ENCODE data around the gene ADAMTS7. TPM values are rescaled to one million over a fixed set of nuclear protein-coding genes. Genes with fewer than 3 reads are reported as not detected.
"Not testable (repeated sequence)": the region's sequence is repeated elsewhere in the genome, so short reads cannot be mapped to it uniquely, and the experiment has no call there.

The ADAMTS7 gene
- polyA plus RNA-seq, 2 donors, result 0.45 to 0.63 TPM

DNA sequence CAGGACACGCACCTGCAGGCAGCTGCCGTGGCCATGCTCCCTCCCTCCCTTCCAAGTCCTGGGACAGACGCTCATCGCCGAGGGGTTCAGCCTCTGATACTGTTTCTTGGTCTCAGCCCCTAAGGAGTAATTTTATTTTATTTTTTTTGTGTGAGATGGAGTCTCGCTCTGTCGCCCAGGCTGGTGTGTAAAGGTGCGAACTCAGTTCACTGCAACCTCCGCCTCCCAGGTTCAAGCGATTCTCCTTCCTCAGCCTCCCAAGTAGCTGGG is 53.7 kb downstream of the ADAMTS7 start:
- Histone ChIP-seq H3K4me3 (ENCODE audit: low read depth in 1 of 2, low read length in 2 of 2) (no peak overlapping the region), H3K27me3 (ENCODE audit: control insufficient read depth in 1 of 2, insufficient read depth in 2 of 2, low read length in 2 of 2) (no peaks in the 10 kb centered on the region), H3K27ac (ENCODE audit: low read depth in 2 of 2, low read length in 1 of 2) (peak overlapping the region; percentile 65 to 80), H3K4me1 (ENCODE audit: control insufficient read depth in 2 of 2, insufficient read depth in 2 of 2, low read length in 1 of 2) (peaks cover 0 to 7% of the 10 kb centered on the region in 2 donors), H3K9me3 (ENCODE audit: control insufficient read depth in 2 of 2, insufficient read depth in 1 of 2, low read depth in 1 of 2, low read length in 1 of 2) (no peaks in the 10 kb centered on the region), H3K36me3 (ENCODE audit: control insufficient read depth in 2 of 2, insufficient read depth in 2 of 2, low read length in 1 of 2) (no peaks in the 10 kb centered on the region)
- WGBS, 2 donors, result 90 to 94% methylated on average over 10 of the region's 10 CpGs

GRCh38 chr15:78756781-78757635 is 54.3 kb downstream of the ADAMTS7 start:
- H3K27me3 ChIP-seq (ENCODE audit: control insufficient read depth in 1 of 2, insufficient read depth in 2 of 2, low read length in 2 of 2); H3K4me3 ChIP-seq (ENCODE audit: low read depth in 1 of 2, low read length in 2 of 2); H3K4me1 ChIP-seq (ENCODE audit: control insufficient read depth in 2 of 2, insufficient read depth in 2 of 2, low read length in 1 of 2); H3K9me3 ChIP-seq (ENCODE audit: control insufficient read depth in 2 of 2, insufficient read depth in 1 of 2, low read depth in 1 of 2, low read length in 1 of 2); H3K36me3 ChIP-seq (ENCODE audit: control insufficient read depth in 2 of 2, insufficient read depth in 2 of 2, low read length in 1 of 2): not testable (repeated sequence)
- peak overlapping the region; percentile 80 to 92 for H3K27ac ChIP-seq (ENCODE audit: low read depth in 2 of 2, low read length in 1 of 2)
- 31 to 53% methylated on average over 23 to 24 of the region's 25 CpGs for WGBS, 2 donors

- not testable (repeated sequence) for H3K9me3 ChIP-seq (ENCODE audit: control insufficient read depth in 2 of 2, insufficient read depth in 1 of 2, low read depth in 1 of 2, low read length in 1 of 2); H3K27me3 ChIP-seq (ENCODE audit: control insufficient read depth in 1 of 2, insufficient read depth in 2 of 2, low read length in 2 of 2); H3K4me1 ChIP-seq (ENCODE audit: control insufficient read depth in 2 of 2, insufficient read depth in 2 of 2, low read length in 1 of 2); H3K36me3 ChIP-seq (ENCODE audit: control insufficient read depth in 2 of 2, insufficient read depth in 2 of 2, low read length in 1 of 2); H3K4me3 ChIP-seq (ENCODE audit: low read depth in 1 of 2, low read length in 2 of 2)
- 45 to 60% methylated on average over 13 of the region's 13 CpGs for whole genome bisulfite sequencing, 2 donors
- peak overlapping the region in 1 of 2 donors; percentile 13 for H3K27ac ChIP-seq (ENCODE audit: low read depth in 2 of 2, low read length in 1 of 2)
Observed at GRCh38 chr15:78755900-78756591, 55.2 kb downstream of the ADAMTS7 start.

DNA sequence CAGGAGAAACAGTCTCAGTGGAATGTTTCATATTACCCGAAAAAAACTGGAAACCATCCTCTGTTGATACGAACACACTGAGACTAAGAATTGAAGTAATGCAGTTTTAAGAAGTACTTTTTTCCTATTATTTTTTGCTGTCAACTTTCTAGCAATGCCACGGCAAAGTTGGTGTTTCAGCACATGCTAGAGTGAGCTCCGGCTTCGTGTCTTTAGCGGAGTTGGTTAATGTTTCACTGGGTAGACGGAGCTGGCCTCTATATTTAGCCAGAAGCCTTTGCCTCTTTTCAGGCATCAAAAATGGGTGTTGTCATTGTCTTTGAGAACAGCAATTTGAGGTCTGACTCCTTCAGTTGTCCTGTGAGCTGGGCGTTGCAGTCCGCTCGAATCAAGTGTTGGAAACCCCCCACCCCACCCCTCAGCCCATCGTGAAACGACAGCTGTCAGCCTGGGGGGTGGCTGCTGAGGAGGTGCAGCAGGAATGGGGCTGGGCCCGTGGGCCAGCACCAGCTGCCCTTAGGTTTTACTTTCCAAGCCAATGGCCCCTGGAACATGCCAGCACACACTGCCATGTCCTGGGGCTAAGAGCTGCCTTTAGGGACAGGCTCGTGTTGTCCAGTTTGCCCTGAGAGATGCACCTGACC is 56.5 kb downstream of the ADAMTS7 start:
- not testable (repeated sequence) for H3K9me3 ChIP-seq (ENCODE audit: control insufficient read depth in 2 of 2, insufficient read depth in 1 of 2, low read depth in 1 of 2, low read length in 1 of 2); H3K27ac ChIP-seq (ENCODE audit: low read depth in 2 of 2, low read length in 1 of 2); H3K36me3 ChIP-seq (ENCODE audit: control insufficient read depth in 2 of 2, insufficient read depth in 2 of 2, low read length in 1 of 2); H3K4me3 ChIP-seq (ENCODE audit: low read depth in 1 of 2, low read length in 2 of 2); H3K27me3 ChIP-seq (ENCODE audit: control insufficient read depth in 1 of 2, insufficient read depth in 2 of 2, low read length in 2 of 2); H3K4me1 ChIP-seq (ENCODE audit: control insufficient read depth in 2 of 2, insufficient read depth in 2 of 2, low read length in 1 of 2)
- 69 to 76% methylated on average over 13 to 14 of the region's 14 CpGs for WGBS, 2 donors

DNA sequence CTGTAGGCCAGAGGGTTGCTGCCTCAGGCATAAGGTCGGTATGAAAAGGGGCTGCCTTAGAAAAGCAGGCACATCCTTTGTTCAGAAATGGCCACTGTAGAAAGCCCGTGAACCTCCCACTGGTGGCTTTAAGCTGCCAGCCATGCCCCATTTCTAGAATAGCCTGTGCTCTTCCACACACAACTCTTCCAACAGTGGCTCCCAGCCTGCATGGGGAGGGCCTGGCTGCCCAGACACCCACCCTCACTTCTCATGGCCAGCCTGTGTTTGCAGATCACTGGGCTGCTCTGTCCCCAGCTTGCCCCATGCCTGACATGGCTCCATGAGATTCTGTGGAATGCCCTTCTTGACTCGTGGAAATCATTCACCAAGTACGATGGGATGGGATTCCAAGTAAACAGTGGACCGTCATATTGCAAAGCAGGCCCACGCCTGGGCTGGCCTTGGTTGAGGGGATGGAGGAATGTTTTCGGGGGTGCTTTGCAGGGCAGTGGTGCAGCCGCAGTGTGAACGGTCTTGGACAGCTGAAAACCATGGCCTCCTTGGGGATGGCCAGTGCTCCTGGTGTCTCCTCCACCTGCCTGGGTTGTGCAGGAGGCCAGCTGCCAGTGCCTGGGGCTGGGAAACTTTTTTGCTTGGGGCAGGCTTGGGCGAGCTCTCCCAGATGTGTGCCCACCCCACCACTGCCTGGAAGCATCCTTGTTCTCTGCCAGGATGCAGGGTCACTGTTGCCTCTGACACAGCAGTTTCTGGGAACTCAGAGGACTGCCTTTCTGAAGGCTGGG is 57.3 kb downstream of the ADAMTS7 start:
- 89% methylated on average over 8 to 10 of the region's 10 CpGs for WGBS, 2 donors
- not testable (repeated sequence) for H3K36me3 ChIP-seq (ENCODE audit: control insufficient read depth in 2 of 2, insufficient read depth in 2 of 2, low read length in 1 of 2); H3K4me1 ChIP-seq (ENCODE audit: control insufficient read depth in 2 of 2, insufficient read depth in 2 of 2, low read length in 1 of 2); H3K27ac ChIP-seq (ENCODE audit: low read depth in 2 of 2, low read length in 1 of 2); H3K4me3 ChIP-seq (ENCODE audit: low read depth in 1 of 2, low read length in 2 of 2); H3K27me3 ChIP-seq (ENCODE audit: control insufficient read depth in 1 of 2, insufficient read depth in 2 of 2, low read length in 2 of 2); H3K9me3 ChIP-seq (ENCODE audit: control insufficient read depth in 2 of 2, insufficient read depth in 1 of 2, low read depth in 1 of 2, low read length in 1 of 2)

- H3K27ac ChIP-seq (ENCODE audit: low read depth in 2 of 2, low read length in 1 of 2); H3K27me3 ChIP-seq (ENCODE audit: control insufficient read depth in 1 of 2, insufficient read depth in 2 of 2, low read length in 2 of 2); H3K36me3 ChIP-seq (ENCODE audit: control insufficient read depth in 2 of 2, insufficient read depth in 2 of 2, low read length in 1 of 2); H3K9me3 ChIP-seq (ENCODE audit: control insufficient read depth in 2 of 2, insufficient read depth in 1 of 2, low read depth in 1 of 2, low read length in 1 of 2); H3K4me1 ChIP-seq (ENCODE audit: control insufficient read depth in 2 of 2, insufficient read depth in 2 of 2, low read length in 1 of 2); H3K4me3 ChIP-seq (ENCODE audit: low read depth in 1 of 2, low read length in 2 of 2): not testable (repeated sequence)
- 80 to 90% methylated on average over 5 to 7 of the region's 7 CpGs for WGBS, 2 donors
Observed at GRCh38 chr15:78753359-78753659, 58.0 kb downstream of the ADAMTS7 start.

DNA sequence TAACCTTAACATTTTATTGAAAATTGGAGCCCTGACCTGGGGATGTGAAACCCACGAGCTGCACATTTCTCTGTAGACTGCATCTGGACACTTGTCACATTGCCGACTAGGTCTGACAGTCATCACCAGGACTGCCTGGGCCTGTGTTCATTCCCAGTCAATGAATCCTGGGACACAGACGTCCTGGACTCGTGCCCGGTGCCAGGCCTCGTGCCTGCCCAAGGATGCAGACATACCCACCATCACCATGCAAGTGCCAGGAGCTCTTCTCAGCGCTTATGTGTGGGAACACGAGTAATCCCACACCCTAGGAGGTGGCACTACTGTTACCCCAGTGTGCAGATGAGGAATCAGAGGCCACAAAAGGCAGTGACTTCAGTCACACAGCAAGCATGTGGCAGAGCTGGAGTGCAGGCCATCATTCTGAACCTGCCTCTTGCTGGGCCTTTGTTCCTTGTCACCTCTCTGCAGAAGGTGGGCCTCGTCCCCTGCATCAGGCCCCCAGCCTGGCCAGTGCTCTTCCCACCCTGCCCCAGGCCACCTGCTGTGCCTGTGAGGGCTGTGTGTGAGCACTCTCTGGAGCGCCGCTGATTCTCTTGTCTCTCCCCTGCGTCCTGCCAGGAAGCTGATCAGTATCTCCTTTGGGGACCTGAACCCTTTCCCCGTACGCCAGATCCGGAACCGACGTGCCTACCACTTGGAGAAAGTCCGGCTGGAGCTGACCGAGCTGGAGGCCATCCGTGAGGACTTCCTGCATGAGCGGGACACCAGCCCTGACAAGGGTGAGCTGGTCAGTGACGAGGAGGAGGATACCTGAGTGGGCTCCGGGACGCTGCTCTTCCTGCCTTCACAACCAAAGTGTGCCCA is 58.5 kb downstream of the ADAMTS7 start:
- WGBS, 2 donors, result 78 to 79% methylated on average over 24 of the region's 24 CpGs
- H3K4me3 ChIP-seq (ENCODE audit: low read depth in 1 of 2, low read length in 2 of 2), result no peak overlapping the region
- H3K27ac ChIP-seq (ENCODE audit: low read depth in 2 of 2, low read length in 1 of 2), result no peak overlapping the region
- H3K9me3 ChIP-seq (ENCODE audit: control insufficient read depth in 2 of 2, insufficient read depth in 1 of 2, low read depth in 1 of 2, low read length in 1 of 2), result no peaks in the 10 kb centered on the region
- no peaks in the 10 kb centered on the region for H3K27me3 ChIP-seq (ENCODE audit: control insufficient read depth in 1 of 2, insufficient read depth in 2 of 2, low read length in 2 of 2)
- H3K36me3 ChIP-seq (ENCODE audit: control insufficient read depth in 2 of 2, insufficient read depth in 2 of 2, low read length in 1 of 2), result no peaks in the 10 kb centered on the region
- peaks cover 2 to 4% of the 10 kb centered on the region in 2 donors for H3K4me1 ChIP-seq (ENCODE audit: control insufficient read depth in 2 of 2, insufficient read depth in 2 of 2, low read length in 1 of 2)

GRCh38 chr15:78751602-78751979 is 59.7 kb downstream of the ADAMTS7 start:
- H3K27ac ChIP-seq (ENCODE audit: low read depth in 2 of 2, low read length in 1 of 2), result no peak overlapping the region
- H3K36me3 ChIP-seq (ENCODE audit: control insufficient read depth in 2 of 2, insufficient read depth in 2 of 2, low read length in 1 of 2), result no peaks in the 10 kb centered on the region
- 68 to 73% methylated on average over 13 of the region's 13 CpGs for WGBS, 2 donors
- H3K9me3 ChIP-seq (ENCODE audit: control insufficient read depth in 2 of 2, insufficient read depth in 1 of 2, low read depth in 1 of 2, low read length in 1 of 2), result no peaks in the 10 kb centered on the region
- no peak overlapping the region for H3K4me3 ChIP-seq (ENCODE audit: low read depth in 1 of 2, low read length in 2 of 2)
- H3K4me1 ChIP-seq (ENCODE audit: control insufficient read depth in 2 of 2, insufficient read depth in 2 of 2, low read length in 1 of 2), result peaks cover 0 to 2% of the 10 kb centered on the region in 2 donors
- H3K27me3 ChIP-seq (ENCODE audit: control insufficient read depth in 1 of 2, insufficient read depth in 2 of 2, low read length in 2 of 2), result no peaks in the 10 kb centered on the region
